HG03354 (cell line): ENCODE results near the gene BRD3OS.

Source experiments
- ATAC-seq: cut with Tn5 transposase; IDR thresholded peaks from one replicate; pipeline ENCODE4 v1.9.1; 2021; ENCODE audit warnings: mild to moderate bottlenecking; ENCODE audit not compliant: unreplicated experiment, poor library complexity, severe bottlenecking

BRD3OS gene

DNA sequence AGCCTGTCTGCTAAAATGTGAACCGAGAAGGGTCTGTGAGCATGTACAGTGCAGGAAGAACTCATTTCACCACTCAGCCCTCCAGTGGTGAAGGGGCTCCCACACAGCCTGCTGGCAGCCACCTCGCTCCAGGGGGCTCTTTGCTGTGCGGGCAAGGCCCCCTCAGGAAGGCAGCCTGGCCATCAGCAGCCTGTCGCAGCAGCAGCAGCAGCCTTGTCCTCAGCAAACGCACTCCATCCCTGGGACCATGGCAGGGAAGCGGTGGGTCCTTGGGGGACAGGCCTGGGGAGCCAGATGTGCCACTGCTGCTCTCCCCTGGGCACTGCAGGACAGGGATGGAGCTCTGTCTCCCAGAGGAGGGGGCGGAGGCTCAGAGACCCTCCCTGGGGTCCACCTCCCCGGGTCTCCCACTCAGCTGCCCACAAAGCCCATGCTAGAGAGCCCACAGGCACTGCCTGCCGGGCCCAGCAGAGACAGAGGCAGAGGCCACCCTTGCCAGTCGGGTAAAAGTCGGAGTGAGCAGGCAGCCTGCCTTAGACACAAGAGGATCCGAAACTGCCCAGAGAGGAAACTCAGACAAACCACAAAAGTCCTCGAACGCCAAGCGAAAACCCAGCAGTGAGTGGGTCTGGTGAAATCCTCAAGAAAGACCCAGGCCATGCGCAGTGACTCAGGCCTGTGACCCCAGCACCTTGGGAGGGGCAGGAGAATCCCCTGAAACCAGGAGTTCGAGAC, 34.5 kb downstream of the BRD3OS start:
- peak; percentile 86 for ATAC-seq

DNA sequence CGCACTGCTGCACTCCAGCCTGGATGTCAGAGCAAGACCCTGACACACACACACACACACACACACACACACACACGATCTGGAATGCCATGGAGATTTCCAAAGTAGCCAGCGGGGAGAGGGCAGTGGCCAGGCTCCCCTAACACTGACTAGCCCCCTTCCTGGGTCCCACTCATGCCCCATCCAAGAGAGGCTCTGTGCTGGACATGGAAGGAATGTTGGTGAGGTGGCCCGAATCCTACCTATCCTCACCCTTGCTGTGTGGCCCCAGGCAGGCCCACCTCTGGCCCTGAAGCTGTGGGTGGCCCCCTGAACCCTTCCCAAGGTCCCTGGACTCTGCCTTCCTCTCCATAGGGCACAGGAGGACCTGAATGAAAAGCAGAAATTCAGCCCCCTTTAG, 35.3 kb downstream of the BRD3OS start:
- ATAC-seq = no peak

DNA sequence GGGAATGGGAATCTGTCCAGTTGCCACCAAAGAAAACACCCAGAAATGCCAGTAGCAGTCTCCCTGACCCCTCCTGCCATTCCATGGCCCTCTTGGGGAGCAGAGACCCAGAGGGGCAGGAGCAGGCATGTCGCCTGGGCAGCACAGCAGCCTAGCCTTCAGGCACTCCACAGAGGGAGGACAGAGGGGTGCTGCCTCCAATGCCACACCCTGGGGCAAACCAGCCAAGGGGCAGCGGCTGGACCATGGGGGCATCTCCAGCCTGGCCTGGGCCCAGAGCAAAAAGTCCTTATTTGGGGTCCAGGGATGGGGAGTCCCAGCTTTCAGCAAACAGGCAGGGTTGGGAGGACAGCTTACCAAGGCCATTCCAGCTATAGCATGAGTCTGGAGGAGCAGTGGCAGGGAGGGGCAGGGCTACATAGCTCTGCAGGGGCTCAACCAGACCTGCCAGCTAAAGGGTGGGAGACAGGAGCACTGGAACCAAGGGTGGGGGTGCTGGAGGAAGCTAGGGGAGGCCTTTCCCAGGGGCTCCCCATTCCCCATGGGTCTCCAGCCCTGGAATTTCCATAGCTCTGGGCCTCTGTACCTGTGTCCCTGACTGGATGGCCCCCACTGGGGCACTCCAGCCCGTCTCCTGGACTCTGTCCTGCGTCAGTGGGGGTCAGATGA, 35.9 kb downstream of the BRD3OS start:
- no peak for ATAC-seq

DNA sequence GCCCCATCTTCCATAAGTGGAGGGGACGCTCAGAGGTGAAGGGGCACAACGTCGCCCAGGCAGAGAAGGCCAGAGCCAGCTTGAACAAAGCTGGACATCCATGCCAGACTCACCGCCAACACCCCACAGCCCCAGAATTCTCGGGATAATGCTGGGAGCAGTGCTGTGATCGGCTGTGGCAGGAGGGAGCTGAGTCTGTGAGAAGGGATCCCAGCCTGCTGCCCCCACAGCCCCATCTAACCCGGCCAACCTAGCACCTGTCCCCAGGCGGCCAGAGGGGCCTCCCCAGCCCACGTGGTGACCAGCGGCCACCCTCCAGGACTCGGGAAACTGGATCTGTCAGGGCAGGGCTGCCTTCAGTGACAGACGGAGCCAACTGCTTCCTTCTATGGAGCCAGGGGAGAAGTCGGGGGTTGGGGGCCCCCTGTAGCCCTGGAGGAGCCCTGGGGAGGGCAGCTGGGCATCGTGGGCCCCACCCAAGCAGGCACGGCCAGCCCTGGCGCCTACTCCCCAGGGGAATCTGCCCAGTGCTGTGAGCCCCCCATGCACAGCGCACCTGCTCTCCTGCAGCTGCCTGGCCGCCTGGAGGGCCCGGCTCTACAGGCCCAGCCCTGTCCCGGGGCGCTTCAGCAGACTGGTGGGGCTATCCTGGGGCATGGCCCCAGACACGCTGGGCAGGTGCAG, 36.5 kb downstream of the BRD3OS start:
- no peak for ATAC-seq

DNA sequence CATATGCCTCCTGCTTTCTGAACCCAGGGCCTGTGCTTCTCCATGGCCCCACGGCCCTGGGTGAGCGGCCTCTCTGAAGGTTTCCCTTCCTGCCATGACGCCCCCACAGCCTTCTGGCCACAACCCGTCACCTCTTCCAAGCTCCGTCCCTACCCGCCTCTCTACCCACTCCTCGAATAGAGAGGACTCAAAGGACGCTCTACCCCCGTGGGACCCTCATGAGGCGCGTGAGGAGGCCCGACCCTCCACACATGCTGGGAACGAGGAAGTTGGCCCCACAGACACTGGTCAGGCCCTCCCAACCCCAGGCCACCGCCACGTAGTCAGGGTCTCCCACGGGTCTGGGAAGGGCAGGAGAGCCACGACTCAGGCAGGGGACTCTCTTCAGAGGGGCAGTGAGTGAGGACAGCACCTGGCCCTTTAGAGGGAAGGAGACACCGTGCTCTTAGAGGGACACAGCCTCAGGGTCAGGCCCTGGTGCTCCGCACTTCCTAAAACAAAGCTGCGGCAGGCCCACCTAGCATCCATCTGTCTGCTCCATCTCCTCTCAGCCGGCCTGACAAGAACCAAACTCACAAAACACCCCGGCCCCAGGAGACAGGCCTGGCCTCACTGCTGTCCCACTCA, 37.3 kb downstream of the BRD3OS start:
- no peak for ATAC-seq

DNA sequence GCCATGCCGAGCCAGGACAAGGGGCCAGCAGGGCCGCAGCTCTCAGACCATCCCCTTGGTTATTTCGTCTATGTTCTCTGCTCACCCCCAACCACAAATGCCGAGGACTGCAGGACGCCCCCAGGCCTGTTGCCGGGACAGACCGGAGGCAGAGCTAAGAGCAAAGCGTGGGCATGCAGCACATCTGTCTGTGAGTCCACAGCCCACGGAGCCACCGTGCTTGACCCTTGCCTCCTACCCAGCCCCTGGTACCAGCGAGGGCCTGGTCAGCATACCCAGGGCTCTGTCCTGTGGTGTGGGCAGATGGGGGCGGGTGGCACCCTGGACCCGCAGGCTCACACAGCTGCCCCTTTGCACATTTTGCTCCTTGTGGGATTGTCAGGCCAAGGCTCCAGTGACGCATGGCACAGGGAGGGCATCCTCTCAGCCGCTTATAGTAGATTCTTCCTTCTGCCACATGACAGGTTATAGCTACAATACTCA, 37.8 kb downstream of the BRD3OS start:
- no peak for ATAC-seq

DNA sequence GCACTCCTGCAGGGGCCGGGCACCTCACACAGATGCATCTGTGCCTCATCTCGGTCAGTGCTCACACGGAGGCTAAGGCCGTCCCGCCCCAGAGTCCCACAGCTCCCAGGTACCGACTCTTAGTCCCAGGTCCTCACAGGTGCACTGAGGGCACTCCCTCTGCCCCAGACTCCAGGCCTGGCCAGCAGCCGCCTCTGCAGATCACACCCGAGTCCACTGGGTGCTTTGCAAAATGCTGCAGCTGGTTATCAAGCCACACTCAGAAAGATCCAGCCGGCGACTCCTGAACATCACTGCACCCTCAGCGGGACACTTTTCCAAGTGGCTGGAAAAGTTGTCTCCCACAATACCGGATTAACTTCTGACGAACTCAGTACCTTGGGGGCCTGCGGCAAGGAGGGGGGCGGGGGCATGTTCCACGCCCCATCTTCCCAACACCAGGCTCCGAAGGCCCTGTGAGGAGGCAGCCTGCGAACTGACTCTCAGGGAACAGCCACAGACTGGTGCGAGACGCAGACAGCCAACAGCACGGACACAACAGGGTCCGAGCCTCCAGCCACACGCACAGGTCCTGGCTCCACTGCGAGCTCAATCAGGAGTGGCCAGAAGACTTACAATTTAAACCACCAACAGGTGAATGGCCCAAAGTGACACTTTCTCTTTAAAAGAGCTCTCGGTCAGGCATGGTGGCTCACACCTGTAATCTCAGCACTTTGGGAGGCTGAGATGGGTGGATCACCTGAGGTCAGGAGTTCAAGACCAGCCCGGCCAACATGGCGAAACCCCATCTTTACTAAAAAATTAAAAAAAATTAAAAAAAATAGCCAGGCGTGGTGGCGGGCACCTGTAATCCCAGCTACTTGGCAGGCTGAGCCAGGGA, 38.5 kb downstream of the BRD3OS start:
- no peak for ATAC-seq

DNA sequence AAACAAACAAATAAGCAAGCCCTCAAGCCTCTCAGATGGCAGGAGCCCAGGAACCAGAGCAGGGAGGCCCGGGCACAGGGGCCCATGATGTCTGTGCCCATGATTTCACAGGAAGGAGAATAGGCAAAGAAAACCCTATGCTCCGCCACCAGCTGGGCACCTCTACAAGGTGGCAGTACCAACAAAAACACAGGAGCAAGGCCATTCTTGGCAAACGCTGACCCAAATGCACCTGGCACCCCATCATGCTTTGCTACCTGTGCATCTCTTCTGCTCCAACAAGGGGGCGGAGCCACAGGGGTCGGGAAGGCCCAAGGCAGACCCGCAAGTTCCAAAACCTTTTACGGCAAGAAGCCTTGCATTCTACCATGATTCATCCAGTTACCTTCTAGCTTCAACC, 39.4 kb downstream of the BRD3OS start:
- no peak for ATAC-seq

DNA sequence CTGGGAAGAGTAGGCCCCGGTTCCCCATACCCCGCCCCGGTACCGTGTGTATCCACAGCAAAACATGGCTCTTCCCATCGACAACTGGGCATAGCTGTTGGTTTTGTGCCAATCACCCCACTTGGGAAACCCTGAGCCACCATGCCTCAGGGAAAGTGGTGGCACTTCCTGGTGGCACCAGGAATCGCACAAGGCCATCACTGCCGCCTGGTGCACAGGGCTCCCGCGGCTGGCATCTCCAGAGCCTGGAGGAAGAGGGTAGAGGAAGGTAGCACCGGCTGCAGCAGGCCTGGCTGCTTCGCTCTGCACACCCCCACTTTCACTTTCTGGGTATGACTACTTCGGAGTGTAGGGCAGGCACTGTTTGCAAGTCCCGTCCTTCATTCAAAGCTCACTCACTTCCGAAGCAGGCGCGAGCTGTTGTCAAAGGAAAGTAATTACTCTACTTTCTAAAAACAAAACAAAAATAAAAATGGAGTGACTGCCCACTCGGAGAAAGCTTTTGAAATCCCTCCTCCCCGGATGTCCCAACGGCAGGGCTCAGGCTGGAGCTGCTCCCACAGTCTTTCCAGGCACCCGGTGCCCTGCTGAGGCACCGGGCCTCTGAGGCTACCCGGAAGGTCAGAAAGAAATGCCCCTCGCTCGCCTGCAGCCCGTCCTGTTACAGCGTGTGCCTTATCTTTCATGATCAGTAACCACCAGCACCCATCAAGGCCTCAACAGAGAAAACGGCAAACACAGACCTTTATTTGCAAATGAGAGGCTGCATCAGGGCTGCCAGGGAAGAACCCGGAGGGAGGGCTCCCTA, 40.5 kb downstream of the BRD3OS start:
- peak; percentile 32 for ATAC-seq

DNA sequence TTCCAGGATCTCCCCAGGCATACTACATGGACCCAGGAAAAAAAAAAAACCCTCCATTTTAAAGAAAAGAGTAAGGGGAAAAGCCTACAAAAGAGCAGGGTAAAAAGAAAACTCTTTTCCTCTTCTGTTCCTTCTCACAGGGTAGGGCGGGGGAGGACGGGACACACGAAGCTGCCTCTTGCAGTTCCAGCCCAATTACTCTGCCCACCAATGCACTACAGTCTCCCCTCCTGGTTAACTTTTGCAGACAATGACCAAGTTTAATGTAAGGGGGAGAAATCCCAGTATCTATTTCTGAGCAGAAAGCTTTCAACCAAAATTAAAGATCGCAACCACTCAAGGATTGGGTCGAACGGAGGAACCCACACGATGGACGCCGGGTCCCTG, 41.2 kb downstream of the BRD3OS start:
- no peak for ATAC-seq

DNA sequence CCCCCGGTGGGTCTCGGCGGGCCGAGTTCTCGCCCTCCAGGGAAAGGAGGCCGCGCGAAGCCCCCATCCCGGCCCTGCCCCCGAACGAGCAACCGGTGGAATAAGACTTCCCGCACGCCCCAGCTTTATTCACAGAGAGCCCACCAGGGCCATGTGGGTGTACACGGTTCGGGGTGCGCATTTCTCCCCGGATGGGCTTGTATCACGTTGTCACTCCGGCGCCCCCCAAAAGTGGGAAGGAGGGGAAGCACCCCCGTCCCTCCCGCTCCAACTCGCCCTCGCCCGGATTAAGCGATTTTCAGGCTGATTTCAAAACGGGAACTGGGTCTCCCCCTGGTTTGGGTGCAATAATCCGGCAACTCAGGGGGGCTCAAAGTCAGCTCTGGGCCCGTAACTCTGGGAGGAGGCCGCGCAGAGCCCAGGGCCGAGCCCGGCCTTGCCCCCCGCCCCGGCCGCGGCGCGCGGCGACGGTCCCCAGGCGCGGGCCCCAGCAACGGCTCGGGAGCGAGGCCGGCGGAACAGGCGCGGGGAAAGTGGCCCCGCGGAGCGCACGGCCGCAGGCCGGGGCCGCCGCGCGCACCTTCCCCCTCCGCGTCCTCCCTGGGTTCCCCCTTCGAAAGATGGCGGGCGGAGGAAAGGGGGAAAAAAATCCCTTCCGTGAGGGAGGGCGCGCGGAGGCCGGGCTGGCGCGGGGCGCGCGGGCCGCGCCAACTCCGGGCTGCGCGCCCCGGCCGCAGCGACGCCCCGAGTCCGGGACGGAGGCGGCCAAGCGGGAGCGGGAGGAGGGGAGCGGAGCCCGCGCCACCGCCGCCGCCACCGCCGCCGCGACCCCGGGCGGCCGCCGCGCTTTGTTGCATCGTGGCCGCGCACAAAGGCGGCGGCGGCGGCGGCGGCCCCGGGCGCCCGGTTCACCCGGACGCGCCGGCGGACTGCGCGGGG, 41.9 kb downstream of the BRD3OS start:
- ATAC-seq = peak; percentile 11

DNA sequence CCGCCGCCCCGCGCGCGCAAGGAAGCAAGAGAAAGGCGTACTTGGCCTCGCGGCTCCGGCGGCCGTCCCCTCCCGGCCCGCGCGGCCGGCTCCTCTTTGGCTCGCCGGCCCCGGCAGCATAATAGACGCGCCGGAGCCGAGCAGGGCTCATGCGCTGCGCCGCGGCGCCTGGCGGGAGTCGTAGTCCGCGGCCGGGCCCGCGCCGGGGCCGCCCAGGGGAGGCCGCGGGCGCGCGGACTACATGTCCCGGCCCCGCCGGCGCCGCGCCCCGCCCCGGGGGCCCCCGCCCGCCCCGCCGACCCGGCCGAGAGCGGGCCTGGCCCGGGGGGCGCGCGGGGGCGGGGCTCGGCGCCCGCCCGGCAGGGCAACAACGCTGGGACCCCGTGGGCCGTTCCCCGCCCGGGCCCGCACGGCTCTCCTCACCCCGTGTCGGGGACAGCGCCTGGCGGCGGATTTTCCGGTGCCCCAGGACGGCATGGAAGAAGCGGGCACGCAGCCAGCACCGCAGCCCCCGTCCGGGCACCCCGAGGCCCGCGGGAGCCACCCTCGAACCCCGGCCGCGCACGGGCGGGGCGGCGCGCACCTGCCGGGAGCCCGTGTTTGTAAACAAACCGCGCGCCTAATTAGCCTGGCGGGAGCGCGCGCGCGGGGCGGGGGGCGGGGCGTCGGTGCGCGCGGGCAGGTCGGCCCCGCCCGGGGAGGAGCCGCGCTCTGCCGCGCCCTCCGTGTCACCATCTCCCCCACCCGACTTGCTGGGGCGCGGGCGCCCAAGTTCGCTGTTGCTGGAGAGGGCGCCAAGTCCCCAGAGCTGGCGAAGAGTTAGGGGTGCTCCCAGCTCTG, 42.8 kb downstream of the BRD3OS start, which contains the start of gene BRD3:
Gene BRD3 (minus strand): TSS at position 123 of the 840 bp plus-strand sequence. CDS start 14,549 bp downstream, outside the sequence.
- peak; percentile 79 for ATAC-seq

DNA sequence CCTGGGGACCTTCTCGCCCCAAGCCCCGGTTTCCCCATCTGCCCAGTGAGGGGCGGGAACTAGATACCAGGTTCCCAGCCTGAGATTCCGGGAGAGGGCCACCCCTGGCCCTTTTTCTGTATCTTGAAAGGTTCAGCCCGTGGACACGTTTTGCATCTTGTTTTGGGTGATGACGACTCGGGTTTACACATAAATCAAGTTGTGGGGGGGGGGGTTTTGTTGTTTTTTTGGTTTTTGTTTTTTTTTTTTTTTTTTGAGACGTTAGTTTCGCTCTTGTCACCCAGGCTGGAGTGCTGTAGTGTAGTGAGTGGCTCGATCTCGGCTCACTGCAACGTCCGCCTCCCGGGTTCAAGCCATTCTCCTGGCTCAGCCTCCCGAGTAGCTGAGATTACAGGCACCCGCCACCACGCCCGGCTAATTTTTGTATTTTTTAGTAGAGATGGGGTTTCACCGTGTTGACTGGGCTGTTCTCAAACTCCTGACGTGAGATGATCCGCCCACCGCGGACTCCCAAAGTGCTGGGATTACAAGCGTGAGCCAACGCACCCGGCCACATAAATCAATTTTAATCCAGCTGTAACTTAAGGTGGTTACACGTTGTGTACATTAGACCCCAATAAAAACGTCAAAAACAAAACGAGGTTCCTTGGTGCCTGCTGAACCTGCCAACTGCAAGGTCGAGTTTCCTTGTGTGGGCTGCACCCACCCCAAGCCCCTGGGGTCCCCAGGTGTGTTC, 43.6 kb downstream of the BRD3OS start:
- peak; percentile 0 for ATAC-seq

DNA sequence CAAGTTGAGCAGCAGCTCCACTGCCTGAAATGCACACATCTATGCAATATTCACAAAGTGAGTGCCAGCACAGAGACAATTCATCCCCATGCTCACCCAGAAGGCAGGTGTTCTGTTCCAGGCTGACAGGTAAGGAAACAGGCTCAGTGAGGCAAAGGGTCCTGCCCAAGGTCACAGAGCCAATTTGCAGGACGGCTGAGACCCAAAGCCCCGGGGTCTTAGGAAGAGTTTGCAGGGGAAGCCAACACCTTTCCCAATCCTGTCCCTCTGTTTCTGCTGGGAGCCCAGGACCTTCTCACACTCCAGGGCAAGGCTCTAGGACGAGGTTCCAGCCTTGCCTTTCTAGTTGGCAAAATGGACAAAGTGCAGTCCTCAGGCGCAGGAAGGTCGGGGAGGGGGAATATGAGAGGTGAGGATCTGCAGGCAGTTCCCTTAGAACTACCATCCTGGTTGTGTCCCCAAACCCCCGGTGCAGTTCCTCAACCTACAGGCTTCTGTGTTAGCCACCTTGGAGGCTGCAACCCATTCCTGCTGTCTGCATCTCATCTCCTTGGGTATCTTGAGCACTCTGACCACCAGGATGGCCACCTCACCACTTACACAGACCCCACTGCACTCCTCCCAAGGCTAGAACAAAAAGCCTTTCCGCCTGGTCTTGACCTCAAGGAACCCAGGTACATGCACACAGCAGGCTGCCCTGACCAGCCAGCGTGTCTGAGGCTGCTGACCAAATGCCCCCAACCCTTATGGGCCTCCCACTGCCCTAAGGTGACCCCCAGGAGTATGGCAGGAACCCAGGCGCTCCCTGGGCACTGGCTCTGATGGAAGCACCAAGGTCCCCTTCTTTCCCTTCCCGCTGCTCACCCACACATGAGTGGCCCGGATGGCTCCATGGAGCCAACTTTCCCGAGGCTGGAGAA, 44.5 kb downstream of the BRD3OS start:
- no peak for ATAC-seq

DNA sequence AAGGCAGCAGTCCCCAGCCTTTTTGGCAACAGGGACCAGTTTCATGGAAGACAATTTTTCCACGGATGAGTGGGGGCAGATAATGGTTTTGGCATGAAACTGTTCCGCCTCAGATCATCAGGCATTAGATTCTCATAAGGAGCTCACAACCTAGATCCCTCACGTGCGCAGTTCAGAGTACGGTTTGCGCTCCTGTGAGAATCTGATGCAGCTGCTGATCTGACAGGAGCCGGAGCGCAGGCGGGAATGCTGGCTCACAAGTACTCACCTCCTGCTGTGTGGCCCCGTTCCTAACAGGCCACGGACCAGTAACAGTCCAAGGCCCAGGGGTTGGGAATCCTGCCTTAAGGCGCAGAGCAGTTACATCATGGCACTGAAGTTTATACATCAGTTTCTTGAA, 45.9 kb downstream of the BRD3OS start:
- ATAC-seq = no peak
